Diencephalon (tissue), 1 donor: ENCODE data around the gene SSX5. TPM values are rescaled to one million over a fixed set of nuclear protein-coding genes. Genes with fewer than 3 reads are reported as not detected.

Experiments used
- small RNA-seq: library from RNA; depleted of rRNA; stranded (forward); fragments of <200 nt; gene quantifications from one replicate; pipeline ENCODE3, GENCODE V24; 2014
- total RNA-seq: library from RNA; depleted of rRNA; stranded (reverse); fragments of >200 nt; gene quantifications from one replicate; pipeline ENCODE4 v1.2.3, GENCODE V29; 2014

The SSX5 gene, protein sequence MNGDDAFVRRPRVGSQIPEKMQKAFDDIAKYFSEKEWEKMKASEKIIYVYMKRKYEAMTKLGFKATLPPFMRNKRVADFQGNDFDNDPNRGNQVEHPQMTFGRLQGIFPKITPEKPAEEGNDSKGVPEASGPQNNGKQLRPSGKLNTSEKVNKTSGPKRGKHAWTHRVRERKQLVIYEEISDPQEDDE
- total RNA-seq: not detected

DNA sequence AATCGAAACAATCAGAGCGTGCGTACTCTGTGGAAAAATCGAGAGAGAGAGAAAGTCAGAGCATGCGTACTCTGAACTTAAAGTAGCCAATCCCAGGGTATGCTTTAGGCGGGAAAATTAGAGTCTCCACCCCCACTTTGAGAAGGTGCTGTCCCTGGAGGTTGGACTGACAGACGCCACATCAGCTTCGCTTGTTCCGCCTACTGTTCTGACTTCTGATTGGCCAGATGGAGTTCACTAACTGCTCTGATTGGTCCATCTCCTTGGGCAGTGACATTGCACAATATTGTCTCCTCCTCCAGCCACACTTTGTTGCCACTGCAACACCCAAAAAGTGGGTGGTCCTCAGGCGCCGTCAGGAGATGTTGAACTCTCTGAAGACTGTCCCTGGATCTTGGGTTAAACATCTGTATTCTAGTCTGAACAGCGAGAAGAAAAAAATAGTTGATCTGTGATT is at the start of gene SSX5:
TSS of gene SSX5 (minus strand) at position 51 of the 457 bp plus-strand sequence. CDS start 1,437 bp downstream, outside the sequence.

Small RNA genes within 50 kb of the gene (small RNA-seq; reads per million reads assigned to genes)
- gene AC245047.3 (not detected), gene AC245047.7 (not detected), gene RNA5SP503 (not detected), gene RNU6-707P (not detected)

Other genes starting within 250 kb of the SSX5 start
- gene ZNF182, start 192.8 kb downstream of the SSX5 start, total RNA-seq: 7.2 TPM
- gene SPACA5, start 189.8 kb downstream of the SSX5 start, total RNA-seq: not detected
- 5.3 TPM for gene ZNF630, start 125.2 kb downstream of the SSX5 start, total RNA-seq
- gene SPACA5B, start 66.2 kb downstream of the SSX5 start, total RNA-seq: not detected
- not detected for gene SSX1, start 58.6 kb upstream of the SSX5 start, total RNA-seq
- gene SSX3, start 159.9 kb upstream of the SSX5 start, total RNA-seq: not detected
- not detected for gene SSX4, start 186.7 kb upstream of the SSX5 start, total RNA-seq
- not detected for gene SSX4B, start 215.2 kb upstream of the SSX5 start, total RNA-seq